Glomerular visceral epithelial cell (primary cell): ENCODE data around the gene MIPOL1.
"Not testable (repeated sequence)": the region's sequence is repeated elsewhere in the genome, so short reads cannot be mapped to it uniquely, and the experiment has no call there.

Experiments
- DNase-seq: peaks from one replicate; pipeline ENCODE4 v3.0.0-alpha.2; 2016; ENCODE audit errors: extremely low spot score

The MIPOL1 gene, protein sequence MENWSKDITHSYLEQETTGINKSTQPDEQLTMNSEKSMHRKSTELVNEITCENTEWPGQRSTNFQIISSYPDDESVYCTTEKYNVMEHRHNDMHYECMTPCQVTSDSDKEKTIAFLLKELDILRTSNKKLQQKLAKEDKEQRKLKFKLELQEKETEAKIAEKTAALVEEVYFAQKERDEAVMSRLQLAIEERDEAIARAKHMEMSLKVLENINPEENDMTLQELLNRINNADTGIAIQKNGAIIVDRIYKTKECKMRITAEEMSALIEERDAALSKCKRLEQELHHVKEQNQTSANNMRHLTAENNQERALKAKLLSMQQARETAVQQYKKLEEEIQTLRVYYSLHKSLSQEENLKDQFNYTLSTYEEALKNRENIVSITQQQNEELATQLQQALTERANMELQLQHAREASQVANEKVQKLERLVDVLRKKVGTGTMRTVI

DNA sequence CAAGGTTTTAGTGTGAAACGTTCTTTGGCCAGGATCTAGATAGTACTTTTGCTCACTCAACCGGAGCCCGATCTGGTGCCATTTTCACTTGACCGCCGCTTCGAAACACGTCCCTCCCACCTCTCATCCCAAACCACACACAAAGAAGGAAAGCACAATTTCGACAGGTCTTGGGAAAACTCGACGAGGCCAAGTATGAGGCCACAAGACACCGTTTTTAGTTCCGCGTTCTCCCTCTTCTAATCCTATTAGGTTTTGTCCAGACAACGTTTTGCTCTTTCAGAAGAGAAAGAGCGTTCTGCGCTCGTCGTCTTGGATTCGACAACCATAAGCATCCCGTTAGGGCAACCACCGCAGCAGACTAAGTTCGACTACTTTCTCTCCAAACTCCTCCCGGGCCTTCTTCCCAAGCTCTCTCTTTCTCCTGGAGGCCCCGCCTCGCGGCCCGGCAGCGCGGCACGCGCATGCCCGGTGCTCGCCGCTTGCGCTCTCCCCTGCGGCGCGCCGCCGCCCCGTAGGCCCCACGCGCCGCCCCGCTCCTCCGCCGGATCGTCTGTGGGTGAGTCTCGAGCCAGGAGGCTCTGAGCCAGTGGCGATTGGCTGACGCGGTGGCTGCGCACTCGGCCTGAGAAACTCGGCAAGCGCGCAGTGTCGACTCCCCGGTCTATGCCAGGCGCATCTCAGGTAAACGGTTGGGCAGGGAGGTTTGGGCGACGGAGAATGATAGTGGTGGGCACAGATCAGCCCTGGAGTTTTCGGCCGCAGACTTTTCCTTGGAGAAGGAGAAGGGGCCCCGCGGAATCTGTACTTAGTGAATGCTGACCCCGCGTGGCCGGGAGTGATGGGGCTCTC, at the start of gene MIPOL1:
MIPOL1 (plus strand) TSS at position 517 of the 852 bp plus-strand sequence. CDS start 49,952 bp downstream, outside the sequence.
- peak; percentile 93 for DNase-seq

DNA sequence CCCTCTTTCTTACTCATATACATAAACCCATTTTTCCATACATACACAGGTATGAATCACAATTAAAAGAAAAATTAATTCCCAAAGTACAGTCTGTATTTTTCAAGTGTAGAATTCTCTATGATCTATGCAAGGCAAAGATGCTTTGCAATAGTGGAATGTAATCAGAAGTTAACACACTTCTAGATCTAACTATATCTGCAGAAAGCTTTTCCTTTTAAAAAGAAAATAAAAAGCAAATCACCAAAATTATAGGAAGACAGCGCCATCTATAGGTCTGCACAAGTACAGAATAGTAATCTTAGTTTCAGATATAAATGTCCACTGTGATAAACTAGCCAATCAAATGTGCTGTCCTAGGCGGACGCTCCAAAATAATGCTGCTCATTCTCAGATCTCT, 47.3 kb upstream of the MIPOL1 start:
- peak; percentile 51 for DNase-seq

DNA sequence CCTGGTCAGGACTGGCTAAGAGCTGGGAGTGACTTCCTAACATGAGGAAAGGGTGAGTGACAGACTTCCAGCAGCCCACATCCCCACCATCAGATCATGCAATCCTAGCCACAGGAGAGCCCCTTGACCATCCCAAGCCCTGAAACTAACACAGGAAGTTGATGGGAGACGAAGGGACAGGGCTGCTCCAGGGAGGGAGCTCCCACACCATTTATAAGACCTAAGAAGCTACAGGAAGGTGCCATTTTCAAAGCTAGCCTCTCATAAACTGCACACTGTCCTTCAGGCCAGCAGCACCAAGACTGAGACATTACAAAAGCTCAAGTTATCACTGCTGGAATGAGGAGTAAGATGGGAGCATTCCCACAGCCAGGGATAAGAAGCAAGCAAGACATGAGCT, 44.7 kb upstream of the MIPOL1 start:
- no peak for DNase-seq

DNA sequence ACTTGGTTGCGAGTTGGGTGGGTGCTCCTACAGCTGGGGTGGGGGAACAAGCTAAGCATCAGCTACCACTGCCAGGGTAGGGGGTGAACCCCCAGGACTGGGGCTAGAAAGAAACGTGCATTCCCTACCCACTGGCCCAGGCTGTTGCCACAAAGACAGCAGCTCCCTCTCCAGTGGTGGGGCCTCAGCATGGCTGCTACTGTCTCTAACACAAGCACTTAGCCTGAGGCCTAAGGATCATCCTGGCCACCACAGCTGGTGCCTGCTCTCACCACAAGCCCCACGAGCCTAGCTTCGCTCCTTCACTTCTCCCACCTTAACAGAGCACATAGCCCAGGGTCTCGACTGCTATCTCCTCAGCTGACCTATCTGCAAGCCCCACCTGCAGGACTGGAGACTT, 44.3 kb upstream of the MIPOL1 start:
- DNase-seq, result no peak

DNA sequence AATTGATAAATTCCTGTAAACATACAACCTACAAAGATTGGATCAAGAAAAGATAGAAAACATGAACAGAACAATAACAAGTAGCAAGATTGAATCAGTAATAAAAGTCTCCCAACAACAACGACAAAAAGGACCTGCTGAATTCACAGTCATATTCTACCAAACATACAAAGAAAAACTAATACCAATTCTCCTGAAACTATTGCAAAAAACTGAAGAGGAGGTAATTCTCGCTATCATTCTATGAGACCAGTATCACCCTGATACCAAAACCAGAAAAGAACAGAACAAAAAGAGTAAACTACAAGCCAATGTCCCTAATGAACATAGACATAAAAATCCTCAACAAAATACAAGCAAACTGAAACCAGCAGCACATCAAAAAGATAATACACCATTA, 39.8 kb upstream of the MIPOL1 start:
- no peak for DNase-seq

DNA sequence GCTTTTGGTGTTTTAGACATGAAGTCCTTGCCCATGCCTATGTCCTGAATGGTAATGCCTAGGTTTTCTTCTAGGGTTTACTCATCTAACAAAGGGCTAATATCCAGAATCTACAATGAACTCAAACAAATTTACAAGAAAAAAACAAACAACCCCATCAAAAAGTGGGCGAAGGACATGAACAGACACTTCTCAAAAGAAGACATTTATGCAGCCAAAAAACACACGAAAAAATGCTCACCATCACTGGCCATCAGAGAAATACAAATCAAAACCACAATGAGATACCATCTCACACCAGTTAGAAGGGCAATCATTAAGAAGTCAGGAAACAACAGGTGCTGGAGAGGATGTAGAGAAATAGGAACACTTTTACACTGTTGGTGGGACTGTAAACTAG, 35.4 kb upstream of the MIPOL1 start:
- DNase-seq, result not testable (repeated sequence)

DNA sequence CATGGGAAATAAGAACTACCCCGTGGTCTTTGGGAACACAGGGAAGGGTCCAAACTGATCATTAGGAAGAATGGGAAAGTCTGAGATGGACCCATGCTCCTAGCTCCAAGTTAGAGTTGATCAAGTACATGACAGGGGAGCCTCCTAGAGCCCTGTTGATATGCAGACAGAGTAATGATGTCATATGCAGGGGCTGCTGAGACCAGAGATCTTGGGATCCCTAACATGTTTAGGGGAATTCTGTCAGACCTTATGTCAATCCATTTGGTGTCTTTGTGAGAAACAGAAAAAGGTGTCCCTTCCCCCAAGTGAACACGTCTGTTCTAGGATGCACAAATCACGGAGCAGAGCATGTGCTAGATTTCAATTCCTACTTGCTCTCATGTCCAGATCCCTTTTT, 31.9 kb upstream of the MIPOL1 start:
- no peak for DNase-seq

DNA sequence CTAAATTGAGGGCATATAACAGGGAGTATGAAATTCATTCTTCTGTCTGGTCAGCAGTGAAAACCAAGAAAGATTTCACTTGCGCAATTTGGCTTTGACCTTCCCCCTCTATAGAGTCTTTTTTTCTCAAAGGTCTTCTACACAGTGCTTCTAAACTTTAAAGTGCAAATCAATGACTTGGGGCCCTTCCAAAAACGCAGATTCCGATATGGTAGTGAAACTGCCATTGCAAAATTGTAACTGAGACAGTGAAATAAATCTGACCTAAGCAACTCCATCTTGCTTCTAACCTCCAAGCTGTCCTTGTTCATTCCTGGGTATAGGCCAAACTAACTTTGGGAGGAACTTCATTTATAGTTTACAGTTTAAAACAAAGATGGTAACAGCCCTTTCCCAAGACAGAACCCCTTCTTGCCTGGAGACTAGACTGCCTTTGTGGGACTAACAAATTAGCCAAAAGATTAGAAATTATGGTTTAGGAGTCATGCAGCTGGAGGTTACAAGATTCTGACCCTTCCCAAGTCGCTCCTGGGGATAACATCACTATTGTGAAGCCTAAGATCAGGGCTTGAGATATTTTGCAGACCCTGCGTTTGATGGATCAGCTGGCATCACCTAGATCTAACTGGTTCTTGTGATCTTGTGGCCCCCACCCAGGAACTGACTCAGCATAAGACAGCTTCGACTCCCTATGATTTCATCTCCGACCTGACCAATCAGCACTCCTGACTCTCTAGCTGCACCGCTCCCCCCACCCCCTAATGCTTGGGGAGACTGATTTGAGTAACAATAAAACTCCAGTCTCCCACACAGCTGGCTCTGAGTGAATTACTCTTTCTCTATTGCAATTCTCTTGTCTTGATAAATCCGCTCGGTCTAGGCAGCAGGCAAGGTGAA, 30.3 kb upstream of the MIPOL1 start:
- DNase-seq, result no peak

DNA sequence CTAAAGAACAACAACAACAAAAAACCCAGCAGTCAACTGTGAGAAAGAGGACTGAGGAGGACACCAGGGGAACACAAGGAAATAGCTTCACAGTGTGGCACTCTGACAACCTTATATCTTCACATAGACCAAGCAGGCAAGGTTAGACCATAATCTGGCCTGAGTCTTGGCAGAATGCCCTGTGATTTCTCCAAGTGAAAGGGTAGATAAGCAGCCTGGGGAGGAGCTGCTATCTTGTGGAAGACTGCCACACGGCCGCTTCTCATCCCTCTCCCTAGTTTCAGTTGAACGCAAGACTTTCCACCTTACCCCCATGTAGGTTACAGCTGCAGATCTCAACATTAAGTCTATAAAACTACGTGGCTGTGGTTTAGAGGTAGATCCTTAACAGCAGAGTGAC, 29.0 kb upstream of the MIPOL1 start:
- no peak for DNase-seq

DNA sequence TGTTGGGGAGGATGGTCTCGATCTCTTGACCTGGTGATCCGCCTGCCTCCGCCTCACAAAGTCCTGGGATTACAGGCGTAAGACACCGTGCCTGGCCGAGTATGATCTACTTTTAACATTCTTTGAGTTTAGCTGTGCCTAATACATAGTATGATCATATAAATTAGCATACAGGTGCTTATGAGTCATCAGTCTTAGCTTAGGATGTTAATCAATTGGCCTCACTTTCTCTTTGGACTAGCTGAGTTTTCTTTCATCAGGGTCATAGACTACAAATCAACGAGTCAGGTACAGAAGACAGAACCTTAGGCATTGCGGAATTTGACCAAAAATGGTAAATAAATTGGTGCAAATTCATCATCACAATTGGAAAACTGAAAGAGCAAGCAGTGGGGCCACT, 27.5 kb upstream of the MIPOL1 start:
- no peak for DNase-seq

DNA sequence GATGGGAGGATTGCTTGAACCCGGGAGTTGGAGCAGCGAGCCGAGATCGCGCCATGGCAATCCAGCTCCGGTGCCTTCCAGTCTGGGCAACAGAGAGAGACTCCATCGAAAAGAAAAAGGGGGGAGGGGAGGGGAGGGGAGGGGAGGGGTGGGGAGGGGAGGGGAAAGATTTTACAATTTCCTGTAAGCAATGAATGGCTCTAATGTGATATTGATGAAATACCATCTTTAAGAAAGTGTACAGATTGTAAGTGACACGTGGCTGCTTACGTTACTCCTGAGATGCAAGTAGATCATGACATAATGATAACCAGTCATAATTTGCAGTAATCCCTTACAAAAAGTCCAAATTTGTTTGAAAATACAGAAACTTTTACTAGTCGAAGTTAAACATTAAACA, 26.7 kb upstream of the MIPOL1 start:
- no peak for DNase-seq

DNA sequence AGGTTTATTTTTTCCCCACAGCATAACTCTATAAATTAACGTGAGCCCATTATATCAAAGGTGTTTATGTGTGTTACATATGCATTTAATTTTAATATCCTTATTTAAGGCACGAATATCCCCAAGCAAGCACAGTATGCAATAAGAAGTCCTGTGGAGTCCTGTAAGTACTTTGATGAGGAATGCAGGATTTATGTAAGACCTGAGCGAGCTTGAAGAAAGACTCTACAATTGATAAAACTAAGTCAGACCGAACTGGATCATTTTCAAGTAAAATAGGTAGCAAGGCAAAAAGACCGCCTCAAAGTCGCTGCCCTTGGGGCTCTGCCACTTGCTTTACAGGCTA, 26.1 kb upstream of the MIPOL1 start:
- DNase-seq, result no peak

DNA sequence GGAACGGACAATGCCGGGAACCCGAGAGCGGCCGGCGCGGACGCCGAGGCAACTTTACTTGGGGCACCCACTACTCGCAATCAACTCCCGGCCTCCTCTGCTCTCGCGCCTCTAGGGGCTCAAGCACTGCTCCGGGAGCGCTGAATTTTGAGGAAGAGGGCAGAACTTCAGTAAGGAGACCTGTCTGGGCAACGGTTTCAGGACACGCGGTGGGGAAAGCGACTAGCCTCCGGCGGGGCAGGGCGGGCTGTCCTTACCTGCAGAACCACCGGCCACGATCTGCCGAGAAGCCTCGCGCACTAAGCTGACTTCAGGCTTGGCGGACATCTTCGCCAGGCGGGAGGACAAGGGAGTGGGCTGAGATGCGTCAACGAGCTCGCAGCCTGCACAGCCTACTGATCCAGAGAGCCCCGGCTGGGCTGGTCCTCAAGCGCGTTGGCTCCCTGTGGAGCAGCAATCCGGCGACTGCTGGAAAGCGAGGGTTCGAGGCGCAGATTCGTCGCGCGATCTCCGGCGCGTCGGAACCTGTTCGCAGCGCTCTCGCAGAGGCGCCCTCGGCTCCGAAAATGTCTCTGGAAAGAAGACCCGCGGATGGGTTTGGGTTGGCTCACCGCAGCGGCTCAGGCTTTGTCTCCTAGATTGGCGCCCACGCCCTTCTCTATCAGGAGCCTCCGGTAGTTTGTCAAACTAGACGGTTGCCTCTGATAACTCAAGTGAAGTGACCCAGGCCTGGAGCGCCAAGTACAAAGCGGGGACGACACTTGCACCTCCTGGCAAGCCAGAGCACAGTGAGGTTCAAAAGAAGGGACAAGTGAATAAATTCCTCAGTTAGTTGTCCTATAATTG, 25.5 kb upstream of the MIPOL1 start, which contains the start of gene SLC25A21:
SLC25A21 (minus strand) TSS at position 583 of the 846 bp plus-strand sequence.
- DNase-seq, result peak; percentile 80

DNA sequence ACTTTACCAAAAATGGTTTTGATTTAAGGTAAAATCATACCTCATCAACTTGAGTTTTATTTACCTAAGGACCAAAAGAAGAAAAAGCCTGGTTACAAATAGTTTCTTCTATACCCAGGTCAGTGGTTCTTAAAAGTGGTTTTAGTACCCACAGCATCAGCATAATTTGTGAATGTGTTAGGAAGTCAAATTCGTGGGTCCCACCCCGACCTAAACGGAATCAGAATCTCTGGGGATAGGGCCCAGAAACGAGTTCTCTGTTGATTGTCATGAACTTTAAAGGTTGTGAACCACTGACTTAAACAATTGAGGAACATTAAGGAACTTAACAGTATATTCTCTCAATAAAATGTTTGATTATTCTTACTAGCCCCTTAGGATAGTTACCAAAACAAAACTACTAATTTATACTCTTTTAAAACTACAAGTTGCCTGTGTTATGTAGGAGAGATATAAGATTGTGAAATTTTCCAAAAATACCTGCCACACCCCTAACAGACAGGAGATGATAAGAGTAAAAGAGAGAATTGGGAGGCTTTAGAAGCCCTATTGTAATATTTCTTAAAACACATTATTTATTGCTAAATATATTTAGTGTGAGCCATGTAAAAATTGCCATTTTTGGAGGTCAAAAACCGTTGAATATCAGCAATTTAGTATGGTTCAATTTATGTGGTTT, 24.7 kb upstream of the MIPOL1 start:
- no peak for DNase-seq

DNA sequence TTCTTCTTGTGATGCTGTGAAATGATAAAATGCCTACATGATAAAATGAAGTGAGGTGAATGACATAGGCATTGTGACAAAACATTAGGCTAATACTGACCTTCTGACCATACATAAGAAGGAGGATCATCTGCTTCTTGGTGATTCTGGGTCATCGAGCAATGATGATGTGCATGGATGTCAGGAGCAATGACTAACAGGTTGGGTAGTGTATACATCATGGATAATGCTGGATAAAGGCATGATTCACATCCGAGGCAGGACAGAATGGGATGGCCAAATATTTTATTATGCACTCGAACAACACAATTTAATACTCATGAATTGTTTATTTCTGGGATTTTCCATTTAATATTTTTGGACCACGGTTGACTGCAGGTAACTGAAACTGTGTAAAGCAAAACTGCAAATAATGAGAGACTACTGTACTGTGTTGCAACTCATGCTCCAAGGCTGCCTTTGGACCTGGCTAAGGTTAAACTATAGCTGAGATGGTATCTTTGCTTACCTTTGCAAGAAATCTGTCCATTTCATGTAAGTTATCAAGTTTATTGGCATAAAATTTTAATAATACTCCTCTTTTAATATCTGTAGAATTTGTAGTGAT, 17.7 kb upstream of the MIPOL1 start:
- DNase-seq, result no peak

DNA sequence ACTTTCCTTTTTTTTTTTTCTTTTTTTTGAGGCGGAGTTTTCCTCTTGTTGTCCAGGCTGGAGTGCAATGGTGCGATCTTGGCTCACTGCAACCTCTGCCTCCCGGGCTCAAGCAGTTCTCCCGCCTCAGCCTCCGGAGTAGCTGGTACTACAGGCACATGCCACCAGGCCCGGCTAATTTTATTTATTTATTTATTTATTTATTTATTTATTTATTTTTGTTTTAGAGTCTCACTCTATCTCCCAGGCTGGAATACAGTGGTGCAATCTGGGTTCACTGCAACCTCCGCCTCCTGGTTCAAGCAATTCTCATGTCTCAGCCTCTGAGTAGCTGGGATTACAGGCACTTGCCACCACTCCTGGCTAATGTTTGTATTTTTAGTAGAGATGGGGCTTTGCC, 16.9 kb upstream of the MIPOL1 start:
- DNase-seq, result not testable (repeated sequence)

DNA sequence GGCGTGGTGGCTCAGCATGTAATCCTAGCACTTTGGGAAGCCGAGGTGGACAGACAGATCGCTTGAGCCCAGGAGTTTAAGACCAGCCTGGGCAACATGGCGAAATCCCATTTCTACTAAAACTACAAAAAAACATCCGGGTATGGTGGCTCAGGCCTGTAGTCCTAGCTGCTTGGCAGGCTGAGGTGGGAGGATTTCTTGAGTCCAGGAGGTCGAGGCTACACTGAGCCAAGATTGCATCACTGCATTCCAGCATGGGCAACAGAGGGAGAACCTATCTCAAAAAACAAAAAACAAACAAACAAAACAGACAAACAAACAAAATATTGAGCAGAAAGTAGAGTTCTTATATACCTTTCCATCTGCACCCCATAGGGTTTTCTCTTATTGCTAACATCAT, 16.3 kb upstream of the MIPOL1 start:
- no peak for DNase-seq

DNA sequence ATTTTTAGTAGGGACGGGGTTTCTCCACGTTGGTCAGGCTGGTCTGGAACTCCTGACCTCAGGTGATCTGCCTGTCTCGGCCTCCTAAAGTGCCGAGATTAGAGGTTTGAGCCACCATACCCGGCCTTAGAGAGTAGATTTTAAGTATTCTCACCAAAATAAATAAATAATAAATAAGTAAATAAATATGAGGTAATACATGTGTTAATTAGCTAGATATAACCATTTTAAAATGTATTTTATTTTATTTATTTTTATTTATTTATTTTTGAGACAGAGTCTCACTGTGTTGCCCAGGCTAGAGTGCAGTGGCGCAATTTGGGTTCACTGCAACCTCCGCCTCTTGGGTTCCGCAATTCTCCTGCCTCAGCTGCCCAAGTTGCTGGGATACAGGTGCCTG, 13.2 kb upstream of the MIPOL1 start:
- not testable (repeated sequence) for DNase-seq

DNA sequence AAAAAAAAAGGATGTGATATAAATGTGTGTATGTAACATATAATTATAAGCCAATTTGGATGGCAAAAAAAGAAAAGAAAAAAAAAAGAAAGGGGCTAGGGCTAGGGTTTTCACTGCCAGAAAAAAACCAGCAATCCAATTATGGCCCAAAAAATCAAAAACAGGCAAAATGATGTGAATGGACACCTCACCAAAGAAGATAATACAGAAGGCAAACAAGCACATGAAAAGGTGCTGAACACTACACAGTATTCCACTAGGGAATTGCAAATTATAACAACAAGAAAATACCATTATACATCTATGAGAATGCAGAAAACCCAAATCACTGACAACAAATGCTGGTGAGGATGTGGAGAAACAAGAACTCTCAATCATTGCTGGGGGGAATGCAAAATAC, 12.1 kb upstream of the MIPOL1 start:
- no peak for DNase-seq

DNA sequence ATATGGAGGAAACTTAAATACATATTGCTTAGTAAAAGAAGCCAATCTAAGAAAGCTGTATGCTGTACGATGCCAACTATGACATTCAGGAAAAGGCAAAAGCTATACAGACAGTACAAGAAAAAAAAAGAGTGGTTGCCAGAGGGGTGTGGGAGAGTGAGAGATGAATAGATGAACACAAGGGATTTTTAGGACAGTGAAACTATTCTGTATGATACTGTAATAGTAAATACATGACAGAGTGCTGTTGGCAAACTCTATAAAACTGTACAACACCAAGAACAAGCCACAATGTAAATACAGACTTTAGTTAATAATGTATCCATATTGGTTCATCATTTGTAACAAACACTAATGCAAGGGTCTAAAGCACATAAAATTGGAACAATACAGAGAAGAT, 10.9 kb upstream of the MIPOL1 start:
- no peak for DNase-seq
